BJ (cell line): ENCODE measurements around the gene EYA2. TPM values are rescaled to one million over a fixed set of nuclear protein-coding genes. Genes with fewer than 3 reads are reported as not detected.

ENCODE experiments used
- CTCF ChIA-PET: fragments of 350-600 bp; formaldehyde crosslinking; extraction: SDS; loops from one replicate; lab custom pipeline; 2021; ENCODE audit warnings: antibody characterized with exemption, inconsistent platforms; lab: Yijun Ruan, JAX
- POLR2A ChIA-PET: fragments of 300-600 bp; sonication (Branson Sonifier 250); formaldehyde crosslinking; extraction: SDS; loops from one replicate; lab custom pipeline; 2021; ENCODE audit warnings: antibody characterized with exemption; lab: Charles Lee
- DNase-seq: peaks from one replicate; pipeline ENCODE4 v3.0.0-alpha.2; 2011; ENCODE audit warnings: low read depth
- H3K27me3 ChIP-seq: 2 replicates; pipeline ENCODE4 v1.6.0; 2011; ENCODE audit warnings: low read length; ENCODE audit not compliant: control insufficient read depth, insufficient read depth
- H3K36me3 ChIP-seq: 2 replicates; pipeline ENCODE4 v1.5.1; 2011; ENCODE audit warnings: low read length; ENCODE audit not compliant: control insufficient read depth, insufficient read depth
- H3K4me3 ChIP-seq: 2 replicates; pipeline ENCODE4 v1.5.1; 2011; ENCODE audit warnings: low read depth, mild to moderate bottlenecking, control low read depth, low read length
- CTCF ChIP-seq: IDR thresholded peaks from 2 replicates; pipeline ENCODE4 v1.5.1; 2011; ENCODE audit warnings: low read depth, mild to moderate bottlenecking, control low read depth, inconsistent platforms, low read length, moderate library complexity; ENCODE audit not compliant: insufficient read depth
- polyA plus RNA-seq: library from polyadenylated mRNA; depleted of rRNA; stranded (reverse); fragments of >200 nt; gene quantifications from 2 replicates; pipeline ENCODE4 v1.2.3, GENCODE V29; 2011

EYA2 gene
- polyA plus RNA-seq, 1 experiment, result 1.5 TPM

GRCh38 chr20:47129306-47129705 lies 234.7 kb downstream of the EYA2 start:
- H3K4me3 ChIP-seq, result no peak overlapping the region
- H3K36me3 ChIP-seq, result no peaks in the 10 kb centered on the region
- no peak for TF ChIP-seq CTCF
- DNase-seq, result no peak
- ChIA-PET POLR2A (interaction anchor here (0.7 kb wide), 1 partner anchor 1159 kb away, joined by 18 read pairs; no protein-coding TSS in a partner anchor), CTCF (interaction anchor here (1.5 to 1.6 kb wide), 2 partner anchors 366 to 372 kb away, joined by 3 to 4 read pairs; no protein-coding TSS in a partner anchor)
- H3K27me3 ChIP-seq, result no peaks in the 10 kb centered on the region

- no peaks in the 10 kb centered on the region for H3K27me3 ChIP-seq
- H3K4me3 ChIP-seq, result no peak overlapping the region
- ChIA-PET POLR2A (interaction anchor here (0.6 to 0.7 kb wide), 2 partner anchors 292 to 380 kb away, joined by 4 to 13 read pairs; no protein-coding TSS in a partner anchor), CTCF (interaction anchor here (0.6 to 1.3 kb wide), 3 partner anchors 10 to 381 kb away, joined by 3 to 6 read pairs (median 3); no protein-coding TSS in a partner anchor)
- no peak for DNase-seq
- TF ChIP-seq CTCF, result no peak
- H3K36me3 ChIP-seq, result no peaks in the 10 kb centered on the region
Measured at GRCh38 chr20:47133809-47134456, 239.3 kb downstream of the EYA2 start.

- no peak for TF ChIP-seq CTCF
- POLR2A ChIA-PET, result no interaction called here
- H3K36me3 ChIP-seq, result no peaks in the 10 kb centered on the region
- H3K27me3 ChIP-seq, result no peaks in the 10 kb centered on the region
- CTCF ChIA-PET, result interaction anchor here (1.3 kb wide), 2 partner anchors 14 to 384 kb away, joined by 3 to 4 read pairs; no protein-coding TSS in a partner anchor
- no peak overlapping the region for H3K4me3 ChIP-seq
- DNase-seq, result no peak
Measured at GRCh38 chr20:47136782-47137181, 242.1 kb downstream of the EYA2 start.

- no peak for DNase-seq
- ChIA-PET CTCF (interaction anchor here (1.3 kb wide), 2 partner anchors 13 to 384 kb away, joined by 3 to 4 read pairs; no protein-coding TSS in a partner anchor), POLR2A (no interaction called here)
- Histone ChIP-seq H3K27me3 (no peaks in the 10 kb centered on the region), H3K36me3 (no peaks in the 10 kb centered on the region), H3K4me3 (no peak overlapping the region)
- TF ChIP-seq CTCF, result no peak
Measured at GRCh38 chr20:47137231-47137870, 242.7 kb downstream of the EYA2 start.

GRCh38 chr20:47139934-47140535 lies 245.4 kb downstream of the EYA2 start:
- ChIA-PET CTCF (interaction anchor here (0.9 to 1.9 kb wide), 2 partner anchors 9 to 11 kb away, joined by 4 read pairs; no protein-coding TSS in a partner anchor), POLR2A (no interaction called here)
- H3K36me3 ChIP-seq, result no peaks in the 10 kb centered on the region
- DNase-seq, result no peak
- no peaks in the 10 kb centered on the region for H3K27me3 ChIP-seq
- TF ChIP-seq CTCF, result no peak
- no peak overlapping the region for H3K4me3 ChIP-seq
